Central memory CD8-positive, alpha-beta T cell (primary cell): ENCODE measurements around the gene COQ4.
A peak's percentile ranks its signal among the peaks of the same experiment; 100 is the strongest.

Experiments
- ATAC-seq: fragments of 150-1000 bp; cut with Tn5 transposase; replicated peaks from 2 replicates; pipeline ENCODE4 v1.10.0; 2022; ENCODE audit warnings: mild to moderate bottlenecking, moderate FRiP score, moderate number of reproducible peaks; ENCODE audit not compliant: poor library complexity, severe bottlenecking; ENCODE audit errors: extremely low read depth
- DNase-seq, 2 donors: peaks; one replicate each; pipeline ENCODE4 v3.0.0; 2021; ENCODE audit warnings: low spot score in 2 of 2
- H3K27ac Mint-ChIP-seq: one replicate; pipeline ENCODE4 v1.8.0; 2022; ENCODE audit warnings: low read depth, mild to moderate bottlenecking, moderate library complexity, mixed read lengths
- H3K27me3 Mint-ChIP-seq: one replicate; pipeline ENCODE4 v1.8.0; 2022; ENCODE audit warnings: mixed read lengths
- H3K36me3 Mint-ChIP-seq: one replicate; pipeline ENCODE4 v1.8.0; 2022; ENCODE audit warnings: mild to moderate bottlenecking, moderate library complexity, mixed read lengths; ENCODE audit not compliant: insufficient read depth
- H3K4me1 Mint-ChIP-seq: one replicate; pipeline ENCODE4 v1.8.0; 2022; ENCODE audit warnings: mixed read lengths
- H3K4me3 Mint-ChIP-seq: one replicate; pipeline ENCODE4 v1.8.0; 2022; ENCODE audit warnings: mild to moderate bottlenecking, moderate library complexity, mixed read lengths
- H3K9me3 Mint-ChIP-seq: one replicate; pipeline ENCODE4 v1.8.0; 2022; ENCODE audit warnings: mixed read lengths

Gene COQ4

DNA sequence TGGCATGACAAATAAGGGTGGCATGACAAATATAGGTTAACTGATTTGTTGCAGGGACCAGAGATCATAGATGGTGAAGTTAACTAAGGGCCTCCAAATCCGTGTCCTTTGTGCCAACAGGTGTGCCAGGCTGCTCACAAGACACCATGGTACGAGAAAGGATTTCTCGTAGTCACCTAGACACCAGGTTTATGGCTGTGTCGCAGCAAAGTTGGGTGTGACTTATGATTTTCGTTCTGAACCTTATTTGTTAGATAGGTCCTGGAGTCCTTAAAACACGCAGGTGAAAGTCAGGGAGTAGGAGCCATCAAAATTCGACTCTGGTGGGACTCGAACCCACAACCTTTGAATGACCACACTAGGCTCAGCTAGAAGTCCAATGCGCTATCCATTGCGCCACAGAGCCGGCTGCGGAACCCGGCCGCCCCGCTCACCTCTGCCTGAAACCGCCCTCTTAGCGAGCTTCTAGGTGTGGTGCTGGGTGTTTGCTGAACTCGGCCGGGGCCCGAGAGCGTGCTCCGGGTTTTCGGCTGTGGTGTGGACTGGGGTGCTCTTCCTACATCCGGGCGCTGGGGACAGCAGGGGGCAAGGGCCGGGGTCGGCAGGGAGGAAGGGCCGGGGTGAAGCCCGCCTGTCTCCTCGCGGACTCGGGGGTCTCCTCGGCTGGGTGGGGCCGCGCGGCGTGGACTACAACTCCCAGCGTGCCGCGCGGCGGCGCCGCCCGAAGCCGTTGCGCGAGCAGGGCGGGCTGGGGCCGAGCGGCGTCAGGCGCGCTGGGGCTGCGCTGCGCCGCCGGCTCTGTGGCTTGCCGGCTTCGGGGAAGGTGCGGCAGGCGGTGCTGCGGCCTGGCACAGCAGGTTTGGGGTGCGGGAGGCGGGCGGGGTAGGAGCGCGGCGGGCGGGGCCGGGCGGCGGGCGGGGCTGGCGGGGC is 17.4 kb downstream of the COQ4 start, which contains the start of gene SLC27A4:
Gene SLC27A4 (plus strand): TSS at position 767 of the 930 bp plus-strand sequence. CDS start 2,606 bp downstream, outside the sequence.
- peak within 1 kb of the TSS; percentile 90 for H3K4me3 Mint-ChIP-seq
- no peaks in the 10 kb centered on the region for H3K27me3 Mint-ChIP-seq
- peaks cover 7% of the 10 kb centered on the region for H3K4me1 Mint-ChIP-seq
- DNase-seq (peak; percentile 54 to 69), ATAC-seq (peak; percentile 93)
- H3K9me3 Mint-ChIP-seq = no peaks in the 10 kb centered on the region
- peak within 1 kb of the TSS; percentile 81 for H3K27ac Mint-ChIP-seq
- peaks cover 10% of the 10 kb centered on the region for H3K36me3 Mint-ChIP-seq

DNA sequence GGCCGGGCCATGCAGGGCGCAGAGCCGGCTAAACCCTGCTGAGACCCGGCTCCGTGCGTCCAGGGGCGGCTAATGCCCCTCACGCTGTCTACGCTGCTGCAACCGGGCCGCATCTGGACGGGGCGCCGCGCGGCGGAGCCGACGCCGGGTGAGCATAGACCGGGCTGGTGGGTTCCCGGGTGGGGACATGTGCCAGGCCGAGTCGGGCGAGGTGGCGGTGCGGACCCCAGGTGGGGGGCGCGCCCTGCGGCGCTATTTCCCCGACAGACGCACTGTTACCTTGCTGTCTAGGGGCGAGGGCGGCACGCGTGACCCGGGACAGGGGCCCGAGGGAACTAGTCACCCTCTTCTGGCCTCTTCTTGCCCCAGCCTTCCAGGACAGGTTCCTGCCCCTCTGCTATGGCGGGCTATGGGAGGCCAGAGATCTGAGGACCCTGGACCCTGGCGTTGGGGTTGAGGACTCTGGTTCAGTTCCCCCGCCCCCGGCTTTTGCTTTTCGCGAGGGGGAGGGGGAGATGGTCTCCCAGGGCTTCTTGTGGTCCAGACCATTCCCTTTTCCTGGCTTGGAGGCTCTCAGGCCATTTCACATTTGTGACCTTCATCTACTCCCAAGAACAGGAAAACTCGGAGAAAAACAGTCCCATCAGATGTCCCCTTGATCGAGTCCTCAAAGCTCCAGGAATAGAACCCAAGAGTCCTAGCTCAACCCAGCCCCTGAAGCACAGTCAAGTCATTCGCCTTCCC is 18.2 kb downstream of the COQ4 start:
- no peaks in the 10 kb centered on the region for H3K27me3 Mint-ChIP-seq
- H3K9me3 Mint-ChIP-seq = no peaks in the 10 kb centered on the region
- DNase-seq (peak in 1 of 2 donors; percentile 13), ATAC-seq (peak; percentile 45)
- H3K4me1 Mint-ChIP-seq = peaks cover 7% of the 10 kb centered on the region
- H3K27ac Mint-ChIP-seq = peak overlapping the region; percentile 37
- H3K4me3 Mint-ChIP-seq = peak overlapping the region; percentile 90
- H3K36me3 Mint-ChIP-seq = peaks cover 13% of the 10 kb centered on the region

DNA sequence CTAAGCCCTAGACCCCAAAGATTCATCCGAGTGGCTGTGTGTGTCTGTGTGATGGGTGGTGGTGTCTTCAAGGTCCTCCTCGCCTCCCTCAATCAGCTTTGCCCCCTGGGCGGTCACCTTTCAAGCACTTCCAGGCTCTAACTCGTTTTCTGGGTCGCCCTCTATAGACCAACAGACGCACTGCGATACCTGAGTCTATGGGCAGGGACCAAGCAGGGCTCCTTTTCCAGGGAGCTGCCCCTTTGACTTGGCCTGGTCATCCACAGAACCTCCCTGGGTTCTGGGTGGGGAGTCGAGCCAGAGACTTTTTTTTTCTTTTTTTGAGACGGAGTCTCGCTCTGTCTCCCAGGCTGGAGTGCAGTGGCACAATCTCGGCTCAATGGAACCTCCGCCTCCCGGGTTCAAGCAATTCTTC is 18.8 kb downstream of the COQ4 start:
- H3K9me3 Mint-ChIP-seq = no peaks in the 10 kb centered on the region
- peak; percentile 42 to 45 for DNase-seq
- H3K36me3 Mint-ChIP-seq = peaks cover 13% of the 10 kb centered on the region
- peaks cover 7% of the 10 kb centered on the region for H3K4me1 Mint-ChIP-seq
- peak overlapping the region; percentile 37 for H3K27ac Mint-ChIP-seq
- H3K27me3 Mint-ChIP-seq = no peaks in the 10 kb centered on the region
- ATAC-seq = peak; percentile 58
- H3K4me3 Mint-ChIP-seq = peak overlapping the region; percentile 90

DNA sequence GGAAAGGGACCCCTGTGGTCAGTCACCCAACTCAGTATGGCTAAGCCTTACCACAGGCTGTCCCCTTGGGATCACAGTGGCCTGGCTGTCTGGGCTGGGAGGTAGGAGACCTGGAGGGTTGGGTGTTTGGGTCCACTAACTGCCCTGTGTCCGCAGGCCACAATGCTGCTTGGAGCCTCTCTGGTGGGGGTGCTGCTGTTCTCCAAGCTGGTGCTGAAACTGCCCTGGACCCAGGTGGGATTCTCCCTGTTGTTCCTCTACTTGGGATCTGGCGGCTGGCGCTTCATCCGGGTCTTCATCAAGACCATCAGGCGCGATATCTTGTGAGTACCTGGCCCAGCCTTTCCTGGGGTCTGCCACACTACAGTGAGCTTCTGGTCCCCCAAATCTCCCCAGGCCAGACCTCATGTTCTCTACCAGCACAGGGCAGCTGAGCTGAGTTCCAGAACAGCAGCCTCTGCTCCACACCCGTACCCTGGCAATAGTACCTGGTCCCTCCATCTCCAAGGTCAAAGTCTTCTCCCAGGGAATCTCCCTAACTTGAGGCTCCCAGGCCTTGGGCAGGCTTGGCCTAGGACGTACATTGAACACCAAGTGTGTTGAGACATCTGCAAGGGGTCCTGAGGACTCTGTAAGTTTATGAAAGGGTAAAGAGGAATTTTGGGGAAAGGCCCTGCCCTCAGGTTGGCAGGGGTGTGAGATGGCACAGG is 20.5 kb downstream of the COQ4 start:
- Mint-ChIP-seq H3K4me1 (peaks cover 7% of the 10 kb centered on the region), H3K27me3 (no peaks in the 10 kb centered on the region), H3K9me3 (no peaks in the 10 kb centered on the region), H3K27ac (no peak overlapping the region), H3K36me3 (peaks cover 19% of the 10 kb centered on the region), H3K4me3 (no peak overlapping the region)
- DNase-seq (no peak), ATAC-seq (no peak)

DNA sequence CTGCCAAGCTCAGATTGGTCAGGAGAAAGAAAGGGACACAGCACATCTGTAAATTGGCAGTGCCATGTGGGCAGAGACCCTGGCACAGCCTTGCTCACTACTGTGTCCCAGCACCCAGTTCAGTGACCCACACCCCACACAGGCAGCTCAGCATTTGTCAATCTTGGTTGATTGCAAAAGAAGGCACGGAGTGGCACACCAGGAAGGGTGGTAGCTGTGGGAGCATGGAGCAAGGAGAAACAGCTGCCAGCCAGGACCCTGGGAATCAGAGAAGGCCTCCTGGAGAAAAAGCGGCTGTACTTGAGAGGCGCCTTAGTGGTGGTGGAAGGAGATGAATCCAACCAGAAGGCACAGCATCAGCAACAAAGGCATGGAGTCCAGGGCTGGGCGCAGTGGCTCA is 21.2 kb downstream of the COQ4 start:
- Mint-ChIP-seq H3K36me3 (peaks cover 21% of the 10 kb centered on the region), H3K4me1 (peaks cover 7% of the 10 kb centered on the region), H3K27me3 (no peaks in the 10 kb centered on the region), H3K27ac (no peak overlapping the region), H3K4me3 (no peak overlapping the region), H3K9me3 (no peaks in the 10 kb centered on the region)
- DNase-seq (no peak), ATAC-seq (no peak)

DNA sequence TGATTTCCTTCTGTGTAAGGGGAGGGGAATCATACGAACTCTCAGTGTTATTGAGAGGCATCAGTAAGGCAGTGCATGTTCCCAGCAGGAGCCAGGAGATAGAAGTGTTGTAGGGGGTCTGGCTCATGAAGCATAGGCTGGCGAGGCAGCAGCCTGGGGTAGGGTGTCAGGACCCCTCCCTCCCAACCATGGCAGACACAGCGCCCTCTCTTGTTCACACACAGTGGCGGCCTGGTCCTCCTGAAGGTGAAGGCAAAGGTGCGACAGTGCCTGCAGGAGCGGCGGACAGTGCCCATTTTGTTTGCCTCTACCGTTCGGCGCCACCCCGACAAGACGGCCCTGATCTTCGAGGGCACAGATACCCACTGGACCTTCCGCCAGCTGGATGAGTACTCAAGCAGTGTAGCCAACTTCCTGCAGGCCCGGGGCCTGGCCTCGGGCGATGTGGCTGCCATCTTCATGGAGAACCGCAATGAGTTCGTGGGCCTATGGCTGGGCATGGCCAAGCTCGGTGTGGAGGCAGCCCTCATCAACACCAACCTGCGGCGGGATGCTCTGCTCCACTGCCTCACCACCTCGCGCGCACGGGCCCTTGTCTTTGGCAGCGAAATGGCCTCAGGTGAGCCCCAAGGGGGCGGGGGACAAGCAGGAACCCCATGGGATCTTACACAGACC is 22.4 kb downstream of the COQ4 start:
- Mint-ChIP-seq H3K36me3 (peaks cover 21% of the 10 kb centered on the region), H3K27ac (no peak overlapping the region), H3K4me1 (peaks cover 7% of the 10 kb centered on the region), H3K9me3 (no peaks in the 10 kb centered on the region), H3K27me3 (no peaks in the 10 kb centered on the region), H3K4me3 (no peak overlapping the region)
- DNase-seq (no peak), ATAC-seq (no peak)

DNA sequence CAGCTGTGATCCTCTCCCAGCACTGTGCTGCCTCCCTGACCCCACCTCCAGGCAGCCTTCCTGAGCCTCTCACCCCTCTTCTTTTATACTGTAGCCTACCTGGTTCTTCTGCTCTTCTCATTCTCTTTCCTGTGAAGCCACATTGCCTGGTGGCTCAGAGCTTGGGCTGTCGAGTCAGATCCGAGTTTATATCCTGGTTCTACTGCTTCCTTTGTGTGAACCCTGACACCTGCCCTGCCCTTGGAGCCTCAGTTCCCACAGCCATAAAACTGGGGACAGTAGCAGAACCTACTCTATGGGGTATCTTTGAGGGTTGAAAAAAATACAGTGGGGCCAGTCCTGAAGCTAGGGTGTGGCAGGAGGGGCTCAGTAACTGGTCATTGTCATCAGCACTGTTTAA is 26.5 kb downstream of the COQ4 start:
- DNase-seq = no peak
- no peaks in the 10 kb centered on the region for H3K9me3 Mint-ChIP-seq
- peaks cover 27% of the 10 kb centered on the region for H3K36me3 Mint-ChIP-seq
- H3K27ac Mint-ChIP-seq = no peak overlapping the region
- H3K27me3 Mint-ChIP-seq = no peaks in the 10 kb centered on the region
- no peaks in the 10 kb centered on the region for H3K4me1 Mint-ChIP-seq
- no peak overlapping the region for H3K4me3 Mint-ChIP-seq
- no peak for ATAC-seq

DNA sequence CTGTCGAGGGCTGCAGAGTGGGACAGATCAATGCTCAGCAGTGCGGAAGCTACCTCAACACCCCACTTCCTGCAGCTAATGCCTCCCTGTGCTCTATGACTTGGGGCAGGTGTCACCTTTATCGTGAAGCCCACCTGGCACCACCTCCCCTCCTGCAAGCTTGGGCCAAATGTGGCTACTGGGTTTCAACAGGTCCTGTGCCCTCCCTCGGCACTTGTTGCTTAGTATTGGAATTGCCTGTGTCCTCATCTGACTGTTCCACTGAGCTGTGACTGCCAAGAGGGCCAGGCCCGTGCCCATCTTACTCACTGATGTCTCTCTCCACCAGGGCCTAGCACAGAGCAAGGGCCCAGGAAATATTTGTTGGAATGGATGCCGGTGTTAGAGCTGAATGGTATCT is 27.1 kb downstream of the COQ4 start:
- Mint-ChIP-seq H3K27me3 (no peaks in the 10 kb centered on the region), H3K36me3 (peaks cover 27% of the 10 kb centered on the region), H3K9me3 (no peaks in the 10 kb centered on the region), H3K27ac (no peak overlapping the region), H3K4me1 (no peaks in the 10 kb centered on the region), H3K4me3 (no peak overlapping the region)
- no peak for ATAC-seq
- no peak for DNase-seq

DNA sequence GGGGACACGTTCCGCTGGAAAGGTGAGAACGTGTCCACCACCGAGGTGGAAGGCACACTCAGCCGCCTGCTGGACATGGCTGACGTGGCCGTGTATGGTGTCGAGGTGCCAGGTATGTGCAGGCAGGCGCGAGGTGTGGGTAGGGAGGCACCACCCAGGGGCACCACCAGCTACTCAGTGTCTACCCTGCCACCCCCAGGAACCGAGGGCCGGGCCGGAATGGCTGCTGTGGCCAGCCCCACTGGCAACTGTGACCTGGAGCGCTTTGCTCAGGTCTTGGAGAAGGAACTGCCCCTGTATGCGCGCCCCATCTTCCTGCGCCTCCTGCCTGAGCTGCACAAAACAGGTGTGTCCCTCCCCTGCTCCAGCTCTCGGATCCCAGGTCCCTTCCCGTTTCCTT is 32.8 kb downstream of the COQ4 start:
- no peaks in the 10 kb centered on the region for H3K27me3 Mint-ChIP-seq
- ATAC-seq (no peak), DNase-seq (no peak)
- H3K9me3 Mint-ChIP-seq = no peaks in the 10 kb centered on the region
- peaks cover 25% of the 10 kb centered on the region for H3K36me3 Mint-ChIP-seq
- H3K4me1 Mint-ChIP-seq = no peaks in the 10 kb centered on the region
- no peak overlapping the region for H3K4me3 Mint-ChIP-seq
- peak overlapping the region; percentile 24 for H3K27ac Mint-ChIP-seq

DNA sequence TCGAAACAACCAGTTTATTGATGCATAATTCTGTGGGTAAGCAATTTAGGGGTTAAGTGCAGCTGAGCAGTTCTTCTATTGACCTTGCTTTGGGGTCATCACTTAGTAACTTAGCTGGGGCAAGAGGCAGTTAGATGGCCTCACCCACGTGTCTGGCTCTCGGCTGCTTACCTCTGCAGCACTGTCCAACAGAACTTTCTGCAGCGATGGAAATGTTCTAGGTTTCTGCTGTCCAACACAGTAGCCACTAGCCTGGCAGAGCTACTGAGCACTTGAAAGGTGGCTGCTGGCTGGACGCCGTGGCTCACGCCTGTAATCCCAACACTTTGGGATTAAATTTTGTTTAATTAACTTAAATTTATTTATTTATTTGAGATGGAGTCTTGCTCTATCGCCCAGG is 35.5 kb downstream of the COQ4 start:
- ATAC-seq = no peak
- DNase-seq = no peak

DNA sequence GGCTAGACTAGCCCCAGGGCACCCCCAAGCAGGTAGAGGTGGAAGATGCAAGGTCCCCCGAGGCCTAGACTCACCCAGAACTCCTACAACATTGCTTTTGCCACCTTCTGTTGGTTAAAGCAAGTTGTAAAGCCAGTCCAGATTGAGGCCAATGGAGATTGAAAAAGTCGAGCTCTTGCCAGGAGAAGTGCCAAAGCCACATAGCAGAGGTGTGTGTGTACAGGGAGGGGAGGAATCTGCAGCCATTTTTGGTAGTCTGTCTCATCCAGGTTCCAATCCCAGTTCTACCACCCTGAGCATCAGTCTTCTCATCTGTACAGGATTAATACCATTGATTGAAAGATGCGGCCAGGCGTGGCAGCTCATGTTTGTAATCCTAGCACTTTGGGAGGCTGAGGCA is 36.2 kb downstream of the COQ4 start:
- Mint-ChIP-seq H3K27ac (no peak overlapping the region), H3K4me1 (peaks cover 12% of the 10 kb centered on the region), H3K4me3 (no peak overlapping the region), H3K36me3 (peaks cover 8% of the 10 kb centered on the region), H3K27me3 (no peaks in the 10 kb centered on the region), H3K9me3 (no peaks in the 10 kb centered on the region)
- ATAC-seq (no peak), DNase-seq (no peak)

More for the DNA sequence above, 35.5 kb downstream of the COQ4 start:
- Mint-ChIP-seq H3K4me1 (peaks cover 12% of the 10 kb centered on the region), H3K27me3 (no peaks in the 10 kb centered on the region), H3K36me3 (peaks cover 15% of the 10 kb centered on the region), H3K9me3 (no peaks in the 10 kb centered on the region), H3K27ac (no peak overlapping the region), H3K4me3 (no peak overlapping the region)

DNA sequence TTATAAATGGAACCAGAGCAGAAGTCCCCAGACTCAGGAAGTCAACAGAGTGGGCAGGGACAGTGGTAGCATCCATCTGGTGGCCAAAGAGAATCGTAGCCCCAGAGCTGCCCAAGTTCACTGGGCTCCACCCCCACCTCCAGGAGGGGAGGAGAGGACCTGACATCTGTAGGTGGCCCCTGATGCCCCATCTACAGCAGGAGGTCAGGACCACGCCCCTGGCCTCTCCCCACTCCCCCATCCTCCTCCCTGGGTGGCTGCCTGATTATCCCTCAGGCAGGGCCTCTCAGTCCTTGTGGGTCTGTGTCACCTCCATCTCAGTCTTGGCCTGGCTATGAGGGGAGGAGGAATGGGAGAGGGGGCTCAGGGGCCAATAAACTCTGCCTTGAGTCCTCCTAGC is 38.2 kb downstream of the COQ4 start:
- Mint-ChIP-seq H3K27ac (no peak overlapping the region), H3K27me3 (no peaks in the 10 kb centered on the region), H3K4me1 (peaks cover 12% of the 10 kb centered on the region), H3K4me3 (no peak overlapping the region), H3K36me3 (peaks cover 8% of the 10 kb centered on the region), H3K9me3 (no peaks in the 10 kb centered on the region)
- no peak for ATAC-seq
- DNase-seq = no peak
